Osteocyte (in vitro differentiated cells): ENCODE data around the gene KLK1. TPM values are rescaled to one million over a fixed set of nuclear protein-coding genes. Genes with fewer than 3 reads are reported as not detected.

Source experiments
- DNase-seq: peaks from one replicate; pipeline ENCODE4 v3.0.0; 2021; ENCODE audit warnings: mixed read lengths; ENCODE audit not compliant: unreplicated experiment; ENCODE audit errors: extremely low spot score
- H3K27ac Mint-ChIP-seq: one replicate; pipeline ENCODE4 v1.8.0; 2021; ENCODE audit warnings: mild to moderate bottlenecking, mixed read lengths; ENCODE audit not compliant: unreplicated experiment
- H3K27me3 Mint-ChIP-seq: one replicate; pipeline ENCODE4 v1.8.0; 2021; ENCODE audit warnings: mixed read lengths; ENCODE audit not compliant: unreplicated experiment
- H3K36me3 Mint-ChIP-seq: one replicate; pipeline ENCODE4 v1.8.0; 2021; ENCODE audit warnings: mixed read lengths; ENCODE audit not compliant: unreplicated experiment
- H3K4me1 Mint-ChIP-seq: one replicate; pipeline ENCODE4 v1.8.0; 2021; ENCODE audit warnings: mixed read lengths; ENCODE audit not compliant: unreplicated experiment
- H3K4me3 Mint-ChIP-seq: one replicate; pipeline ENCODE4 v1.8.0; 2021; ENCODE audit warnings: mild to moderate bottlenecking, moderate library complexity, mixed read lengths; ENCODE audit not compliant: unreplicated experiment
- H3K9me3 Mint-ChIP-seq: one replicate; pipeline ENCODE4 v1.8.0; 2021; ENCODE audit warnings: mixed read lengths; ENCODE audit not compliant: unreplicated experiment
- total RNA-seq: library from RNA; stranded (reverse); gene quantifications from 2 replicates; pipeline ENCODE4 v1.2.1, GENCODE V29; 2021
- TF ChIP-seq, protein P1 (sequence below): fragments of 200-600 bp; sonication (generic); IDR thresholded peaks from 2 replicates; pipeline ENCODE4 v1.5.0; 2021; ENCODE audit warnings: antibody characterized with exemption, mild to moderate bottlenecking, moderate library complexity

KLK1 gene
- total RNA-seq, 1 donor from 2014 or later = not detected

DNA sequence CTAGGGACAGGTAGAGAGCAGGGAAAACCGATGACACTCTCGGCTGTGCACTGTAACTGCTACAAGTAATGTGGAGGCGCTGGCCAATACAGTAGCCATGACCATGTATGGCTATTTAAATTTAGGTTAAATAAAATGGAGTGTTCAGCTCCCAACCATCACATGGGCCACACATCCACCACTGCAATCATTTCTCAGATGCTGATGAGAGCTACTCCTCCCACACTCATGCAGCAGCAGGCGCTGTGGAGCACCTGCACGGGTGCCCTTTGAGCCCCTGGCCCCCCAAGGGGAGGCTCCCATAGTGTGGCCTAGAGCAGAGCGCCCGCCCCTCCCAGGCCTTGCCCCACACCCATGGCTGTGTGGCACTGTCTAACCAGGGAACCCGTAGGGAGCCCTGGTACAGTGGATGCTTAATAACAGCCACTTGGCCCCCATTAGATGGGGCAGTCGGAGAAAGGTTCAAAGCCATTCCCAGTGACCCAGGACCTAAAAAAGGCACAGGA lies 27.4 kb downstream of the KLK1 start:
- no peak overlapping the region for H3K27ac Mint-ChIP-seq
- H3K36me3 Mint-ChIP-seq = peaks cover 12% of the 10 kb centered on the region
- no peak for DNase-seq
- H3K27me3 Mint-ChIP-seq = no peaks in the 10 kb centered on the region
- peaks cover 4% of the 10 kb centered on the region for H3K4me1 Mint-ChIP-seq
- no peak overlapping the region for H3K4me3 Mint-ChIP-seq
- no peaks in the 10 kb centered on the region for H3K9me3 Mint-ChIP-seq
- TF ChIP-seq, protein P1, sequence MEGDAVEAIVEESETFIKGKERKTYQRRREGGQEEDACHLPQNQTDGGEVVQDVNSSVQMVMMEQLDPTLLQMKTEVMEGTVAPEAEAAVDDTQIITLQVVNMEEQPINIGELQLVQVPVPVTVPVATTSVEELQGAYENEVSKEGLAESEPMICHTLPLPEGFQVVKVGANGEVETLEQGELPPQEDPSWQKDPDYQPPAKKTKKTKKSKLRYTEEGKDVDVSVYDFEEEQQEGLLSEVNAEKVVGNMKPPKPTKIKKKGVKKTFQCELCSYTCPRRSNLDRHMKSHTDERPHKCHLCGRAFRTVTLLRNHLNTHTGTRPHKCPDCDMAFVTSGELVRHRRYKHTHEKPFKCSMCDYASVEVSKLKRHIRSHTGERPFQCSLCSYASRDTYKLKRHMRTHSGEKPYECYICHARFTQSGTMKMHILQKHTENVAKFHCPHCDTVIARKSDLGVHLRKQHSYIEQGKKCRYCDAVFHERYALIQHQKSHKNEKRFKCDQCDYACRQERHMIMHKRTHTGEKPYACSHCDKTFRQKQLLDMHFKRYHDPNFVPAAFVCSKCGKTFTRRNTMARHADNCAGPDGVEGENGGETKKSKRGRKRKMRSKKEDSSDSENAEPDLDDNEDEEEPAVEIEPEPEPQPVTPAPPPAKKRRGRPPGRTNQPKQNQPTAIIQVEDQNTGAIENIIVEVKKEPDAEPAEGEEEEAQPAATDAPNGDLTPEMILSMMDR = no peak

DNA sequence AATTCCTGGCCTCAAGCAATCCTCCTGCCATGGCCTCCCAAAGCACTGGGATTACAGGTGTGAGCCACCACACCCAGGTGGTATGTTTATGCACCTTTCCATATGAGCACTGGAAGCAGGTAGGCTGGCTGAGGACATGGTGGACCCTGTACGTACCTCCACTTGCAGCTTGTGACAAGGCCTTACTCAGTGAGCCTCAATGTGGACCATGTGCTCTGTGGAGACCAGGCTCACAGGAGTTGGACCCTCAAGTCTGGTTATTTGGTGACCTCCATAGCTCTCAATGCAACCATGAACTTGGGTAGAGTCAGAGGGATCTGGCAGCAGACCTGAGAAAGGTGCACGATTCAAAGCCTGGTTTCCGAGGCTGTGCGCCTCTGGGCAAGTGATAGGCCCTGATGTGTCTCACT lies 27.9 kb downstream of the KLK1 start:
- Mint-ChIP-seq H3K36me3 (peaks cover 7% of the 10 kb centered on the region), H3K27ac (no peak overlapping the region)
- TF ChIP-seq, protein P1 = no peak

DNA sequence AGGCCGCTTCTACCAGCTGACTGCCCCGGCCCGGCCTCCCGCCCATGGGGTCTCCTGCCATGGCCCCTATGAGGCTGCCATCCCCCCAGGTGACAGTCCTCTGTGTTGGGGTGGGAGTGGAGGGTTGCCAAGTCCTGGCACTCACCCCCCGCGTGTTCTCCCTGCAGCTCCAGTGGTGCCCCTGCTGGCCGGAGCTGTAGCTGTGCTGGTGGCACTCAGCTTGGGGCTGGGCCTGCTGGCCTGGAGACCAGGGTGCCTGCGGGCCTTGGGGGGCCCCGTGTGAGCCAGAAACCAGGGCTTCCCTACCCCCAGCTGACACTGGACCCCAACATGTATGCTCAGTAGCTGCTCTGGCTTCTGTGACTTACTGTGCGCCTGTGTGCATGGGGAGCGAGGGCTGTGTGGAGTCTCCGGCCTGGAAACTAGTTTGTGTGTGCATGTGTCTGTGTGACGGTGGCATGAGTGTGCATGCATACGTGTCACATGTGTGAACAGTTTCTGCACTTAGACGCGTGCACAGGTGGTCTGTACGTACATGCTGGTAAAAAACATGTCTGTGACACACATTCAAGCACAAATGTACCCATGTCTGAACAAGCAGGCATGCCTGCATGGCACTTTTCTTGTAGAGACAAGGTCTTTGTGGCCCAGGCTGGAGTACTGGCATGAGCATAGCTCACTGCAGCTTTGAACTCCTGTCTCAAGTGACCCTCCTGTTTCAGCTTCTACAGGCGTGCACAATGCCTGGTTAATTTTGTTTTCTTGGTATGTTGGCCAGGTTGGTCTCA lies 28.5 kb downstream of the KLK1 start:
- Mint-ChIP-seq H3K4me1 (no peaks in the 10 kb centered on the region), H3K4me3 (no peak overlapping the region), H3K36me3 (peaks cover 6% of the 10 kb centered on the region), H3K27ac (no peak overlapping the region), H3K9me3 (no peaks in the 10 kb centered on the region), H3K27me3 (no peaks in the 10 kb centered on the region)
- TF ChIP-seq, protein P1 = no peak
- no peak for DNase-seq

More for the DNA sequence above, 27.9 kb downstream of the KLK1 start:
- Mint-ChIP-seq H3K9me3 (no peaks in the 10 kb centered on the region), H3K4me1 (no peaks in the 10 kb centered on the region), H3K27me3 (no peaks in the 10 kb centered on the region), H3K4me3 (no peak overlapping the region)
- DNase-seq = no peak

DNA sequence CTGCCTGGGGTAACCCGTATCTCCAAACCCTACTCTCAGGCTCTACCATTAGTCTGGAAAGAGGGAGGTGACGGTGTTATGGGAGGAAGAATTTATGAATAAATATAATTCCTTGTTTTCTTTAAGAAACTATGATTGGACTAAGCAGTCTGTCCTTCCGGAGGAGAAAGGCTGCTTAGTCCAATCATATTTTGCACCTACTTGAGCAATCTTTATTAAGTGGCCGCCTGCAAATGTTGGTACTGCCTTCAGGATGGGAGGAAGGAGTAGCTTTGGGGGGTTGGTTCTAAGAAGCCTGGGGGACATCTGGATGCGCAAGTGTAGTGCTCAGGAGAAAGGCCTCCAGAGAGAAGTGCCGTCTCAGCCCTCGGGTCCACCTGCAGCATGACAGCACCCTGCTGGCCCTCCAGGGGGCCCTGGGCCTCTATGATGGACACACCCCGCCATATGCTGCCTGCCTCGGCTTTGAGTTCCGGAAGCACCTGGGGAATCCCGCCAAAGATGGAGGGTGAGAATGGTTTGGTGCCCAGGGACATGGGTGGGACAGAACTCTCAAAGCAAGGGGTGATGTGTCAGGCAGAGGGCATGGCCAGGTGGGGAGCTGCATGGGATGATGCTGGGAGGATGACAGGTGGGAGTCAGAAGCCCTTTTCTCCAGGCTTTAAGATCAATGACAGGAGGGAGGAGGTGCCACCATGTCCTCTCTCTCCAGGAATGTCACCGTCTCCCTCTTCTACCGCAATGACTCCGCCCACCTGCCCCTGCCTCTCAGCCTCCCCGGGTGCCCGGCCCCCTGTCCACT lies 29.3 kb downstream of the KLK1 start:
- no peak for DNase-seq

More for the DNA sequence above, 29.3 kb downstream of the KLK1 start:
- no peak overlapping the region for H3K4me3 Mint-ChIP-seq
- peaks cover 6% of the 10 kb centered on the region for H3K36me3 Mint-ChIP-seq
- TF ChIP-seq, protein P1 = no peak
- no peak overlapping the region for H3K27ac Mint-ChIP-seq
- no peaks in the 10 kb centered on the region for H3K4me1 Mint-ChIP-seq
- H3K9me3 Mint-ChIP-seq = no peaks in the 10 kb centered on the region
- H3K27me3 Mint-ChIP-seq = no peaks in the 10 kb centered on the region
